Peyer's patch (tissue), 4 donors: ENCODE data around the gene CTR9.

Experiments used
- CTCF ChIP-seq, 6 experiments: fragments of 450-650 bp in 4 of 6; fragments of 200-600 bp in 2 of 6; sonication (generic) in 1 of 6; IDR thresholded peaks; one replicate each; pipeline ENCODE4 v1.5.1; 2017 to 2019; ENCODE audit warnings: antibody characterized with exemption in 6 of 6, mild to moderate bottlenecking in 3 of 6, moderate library complexity in 1 of 6
- POLR2A ChIP-seq, 2 donors: fragments of 450-650 bp; IDR thresholded peaks; one replicate each; pipeline ENCODE4 v1.5.1; 2017; ENCODE audit warnings: antibody characterized with exemption in 2 of 2, mild to moderate bottlenecking in 2 of 2, moderate library complexity in 2 of 2

- TF ChIP-seq CTCF (IDR thresholded peaks at IDR 0.05), result no peak
- TF ChIP-seq POLR2A (IDR thresholded peaks at IDR 0.05), result no peak
These were observed 30.1 kb upstream of the CTR9 start for GRCh38 chr11:10720881-10721376.
